HG03175 (cell line): Measurements from ENCODE around the gene ARVCF.
A peak's percentile ranks its signal among the peaks of the same experiment; 100 is the strongest.

Experiments
- ATAC-seq: cut with Tn5 transposase; IDR thresholded peaks from one replicate; pipeline ENCODE4 v1.9.1; 2021; ENCODE audit warnings: mild to moderate bottlenecking, moderate library complexity; ENCODE audit not compliant: unreplicated experiment

The ARVCF gene

GRCh38 chr22:19988965-19989724 is 27.5 kb downstream of the ARVCF start:
- ATAC-seq, result no peak

GRCh38 chr22:19988331-19988808 is 28.3 kb downstream of the ARVCF start:
- no peak for ATAC-seq

GRCh38 chr22:19987394-19988306 is 29.0 kb downstream of the ARVCF start:
- ATAC-seq, result no peak

GRCh38 chr22:19986410-19987341 is 29.9 kb downstream of the ARVCF start:
- peak; percentile 62 for ATAC-seq

- ATAC-seq, result no peak
These were observed 30.6 kb downstream of the ARVCF start for GRCh38 chr22:19986011-19986409.

- no peak for ATAC-seq
These were observed 31.5 kb downstream of the ARVCF start for GRCh38 chr22:19984851-19985811.

GRCh38 chr22:19984201-19984753 is 32.3 kb downstream of the ARVCF start:
- no peak for ATAC-seq

GRCh38 chr22:19983741-19984140 is 32.9 kb downstream of the ARVCF start:
- ATAC-seq, result no peak

GRCh38 chr22:19982991-19983578 is 33.5 kb downstream of the ARVCF start:
- ATAC-seq, result no peak

- ATAC-seq, result no peak
These were observed 34.4 kb downstream of the ARVCF start for GRCh38 chr22:19981961-19982920.

GRCh38 chr22:19981171-19981960 is 35.3 kb downstream of the ARVCF start:
- ATAC-seq, result no peak

GRCh38 chr22:19980766-19981165 is 35.9 kb downstream of the ARVCF start:
- no peak for ATAC-seq

GRCh38 chr22:19979712-19980493 is 36.7 kb downstream of the ARVCF start:
- no peak for ATAC-seq

GRCh38 chr22:19978748-19979147 is 37.9 kb downstream of the ARVCF start:
- ATAC-seq, result no peak

- no peak for ATAC-seq
These were observed 39.1 kb downstream of the ARVCF start for GRCh38 chr22:19977296-19978243.
